Ectodermal cell (in vitro differentiated cells): Measurements from ENCODE around the gene SV2B.
"Not testable (repeated sequence)": the region's sequence is repeated elsewhere in the genome, so short reads cannot be mapped to it uniquely, and the experiment has no call there.

Experiments
- H3K27ac ChIP-seq: 2 replicates; pipeline ENCODE4 v1.7.0; 2013; ENCODE audit warnings: mild to moderate bottlenecking, low read depth, low read length; ENCODE audit not compliant: insufficient read depth, poor library complexity, severe bottlenecking
- H3K27me3 ChIP-seq: 2 replicates; pipeline ENCODE4 v1.7.0; 2013; ENCODE audit warnings: mild to moderate bottlenecking, low read length; ENCODE audit not compliant: insufficient read depth, control insufficient read depth, poor library complexity, severe bottlenecking
- H3K36me3 ChIP-seq: one replicate; pipeline ENCODE4 v1.7.0; 2013; ENCODE audit warnings: low read length; ENCODE audit not compliant: control insufficient read depth, insufficient read depth
- H3K4me1 ChIP-seq: one replicate; pipeline ENCODE4 v1.7.0; 2013; ENCODE audit warnings: low read length; ENCODE audit not compliant: control insufficient read depth, insufficient read depth
- H3K4me3 ChIP-seq: 2 replicates; pipeline ENCODE4 v1.7.0; 2013; ENCODE audit warnings: low read depth, low read length, control low read depth; ENCODE audit not compliant: insufficient read depth
- H3K9me3 ChIP-seq: 2 replicates; pipeline ENCODE4 v1.7.0; 2013; ENCODE audit warnings: mild to moderate bottlenecking, low read length, moderate library complexity; ENCODE audit not compliant: control insufficient read depth
- WGBS, 2 experiments: methylation state at CpG; one replicate each; pipeline ENCODE4 v1.1.7; 2013; ENCODE audit warnings: missing lambda C conversion rate in 2 of 2; 5-methylcytosine and 5-hydroxymethylcytosine counted together

SV2B gene

DNA sequence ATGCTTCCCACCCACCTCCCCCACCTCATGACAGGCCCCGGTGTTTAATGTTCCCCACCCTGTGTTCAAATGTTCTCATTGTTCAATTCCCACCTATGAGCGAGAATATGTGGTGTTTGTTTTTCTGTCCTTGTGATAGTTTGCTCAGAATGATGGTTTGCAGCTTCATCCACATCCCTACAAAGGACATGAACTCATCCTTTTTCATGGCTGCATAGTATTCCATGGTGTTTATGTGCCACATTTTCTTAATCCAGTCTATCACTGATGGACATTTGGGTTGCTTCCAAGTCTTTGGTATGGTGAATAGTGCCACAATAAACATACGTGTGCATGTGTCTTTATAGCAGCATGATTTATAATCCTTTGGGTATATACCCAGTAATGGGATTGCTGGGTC is 244.9 kb downstream of the SV2B start:
- H3K27me3 ChIP-seq, H3K36me3 ChIP-seq, H3K4me3 ChIP-seq, H3K4me1 ChIP-seq, H3K9me3 ChIP-seq, H3K27ac ChIP-seq: not testable (repeated sequence)
- 94 to 100% methylated on average over 1 of the region's 3 CpGs for WGBS, 2 experiments

DNA sequence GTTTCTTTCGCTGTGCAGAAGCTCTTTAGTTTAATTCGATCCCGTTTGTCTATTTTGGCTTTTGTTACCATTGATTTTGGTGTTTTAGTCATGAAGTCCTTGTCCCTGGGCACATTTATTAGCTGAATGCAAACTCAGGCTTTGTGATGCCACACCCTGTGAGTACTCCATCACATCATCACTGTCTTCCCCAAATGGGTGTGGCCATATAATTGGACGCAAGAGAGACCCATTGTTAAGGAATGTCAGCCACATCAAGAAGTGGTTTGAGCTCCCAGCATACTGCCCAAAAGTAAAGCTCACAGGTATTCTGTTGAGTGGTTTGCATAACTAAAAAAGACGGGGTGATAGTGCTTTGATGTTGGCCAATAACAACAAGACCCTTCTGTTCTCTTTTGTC is 245.7 kb downstream of the SV2B start:
- Histone ChIP-seq H3K27me3 (no peaks in the 10 kb centered on the region), H3K36me3 (no peaks in the 10 kb centered on the region), H3K9me3 (no peaks in the 10 kb centered on the region), H3K4me3 (no peak overlapping the region), H3K27ac (no peak overlapping the region), H3K4me1 (no peaks in the 10 kb centered on the region)
- WGBS, 2 experiments: 80 to 91% methylated on average over 5 of the region's 5 CpGs

GRCh38 chr15:91346259-91346658 is 246.2 kb downstream of the SV2B start:
- no peaks in the 10 kb centered on the region for H3K4me1 ChIP-seq
- no peak overlapping the region for H3K27ac ChIP-seq
- whole genome bisulfite sequencing, 2 experiments: 85 to 88% methylated on average over 2 of the region's 2 CpGs
- H3K4me3 ChIP-seq: no peak overlapping the region
- H3K36me3 ChIP-seq: no peaks in the 10 kb centered on the region
- H3K27me3 ChIP-seq: no peaks in the 10 kb centered on the region
- H3K9me3 ChIP-seq: no peaks in the 10 kb centered on the region

DNA sequence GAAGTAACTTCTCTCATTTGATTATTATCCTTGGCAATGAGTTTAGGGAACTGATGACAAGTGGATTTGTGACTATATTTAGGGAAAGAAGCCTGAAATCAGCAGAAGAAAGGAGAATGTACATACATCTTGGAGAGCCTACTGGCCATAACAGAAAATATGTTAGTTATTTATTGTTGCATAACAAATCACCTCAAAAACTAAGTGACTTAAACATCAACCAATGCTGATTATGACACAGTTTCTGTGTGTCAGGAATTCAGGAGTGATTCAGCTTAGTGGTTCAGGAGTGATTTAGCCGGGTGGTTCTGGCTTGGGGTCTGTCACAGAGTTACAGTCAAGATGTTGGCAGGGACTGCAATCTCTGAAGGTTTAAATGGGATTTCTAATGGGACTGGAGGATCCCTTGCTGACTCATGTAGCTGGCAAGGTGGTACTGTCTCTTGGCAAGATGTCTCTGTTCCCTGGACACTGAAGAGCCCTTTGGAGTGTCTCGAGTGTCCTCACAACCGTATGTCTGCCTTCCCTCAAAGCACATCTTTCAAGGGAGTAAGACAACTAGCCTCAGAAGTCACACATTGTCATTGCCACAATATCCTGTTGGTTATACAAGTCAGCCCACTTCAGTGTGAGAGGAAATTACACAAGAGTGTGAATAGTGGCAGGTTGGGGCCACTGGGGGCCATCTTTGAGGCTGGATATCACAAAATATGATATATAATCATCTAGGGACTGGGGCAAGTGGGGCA is 248.9 kb downstream of the SV2B start:
- 88 to 93% methylated on average over 3 of the region's 3 CpGs for WGBS, 2 experiments
- Histone ChIP-seq H3K27ac (no peak overlapping the region), H3K36me3 (no peaks in the 10 kb centered on the region), H3K4me1 (no peaks in the 10 kb centered on the region), H3K4me3 (no peak overlapping the region), H3K9me3 (no peaks in the 10 kb centered on the region), H3K27me3 (no peaks in the 10 kb centered on the region)
